ENCODE results near the gene FAM25G. TPM values are rescaled to one million over a fixed set of nuclear protein-coding genes. Genes with fewer than 3 reads are reported as not detected.
"Not testable (repeated sequence)": the region's sequence is repeated elsewhere in the genome, so short reads cannot be mapped to it uniquely, and the experiment has no call there.

Gene FAM25G
- total and polyA plus RNA-seq, 2 donors (not counting 3 experiments of a cell fraction or from before 2014, with no cell fraction given), result not detected

DNA sequence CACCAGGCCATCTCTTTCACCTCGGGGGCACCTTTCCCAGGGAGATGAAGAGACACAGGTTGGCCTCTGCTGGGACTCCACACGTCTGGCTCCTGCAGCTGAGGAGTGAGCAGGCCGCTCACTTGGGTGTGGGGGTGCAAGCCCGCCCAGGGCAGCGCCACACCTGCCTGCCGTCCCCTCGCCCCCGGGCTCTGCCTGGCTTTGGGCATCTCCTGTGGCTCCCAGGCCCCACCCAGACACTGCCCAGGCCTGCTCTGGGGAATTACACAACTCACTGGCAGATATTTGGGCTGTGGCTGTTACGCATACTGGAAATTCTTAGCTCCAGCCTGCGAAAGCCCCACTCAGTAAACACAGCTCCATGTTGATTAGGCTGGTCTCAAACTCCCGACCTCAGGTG lies 7.6 kb downstream of the FAM25G start, which contains the start of gene ANXA8:
Gene ANXA8 (minus strand): TSS at position 193 of the 400 bp plus-strand sequence. CDS start 182 bp downstream, at position 11.
- H4K20me1 ChIP-seq (replicated peaks; ENCODE audit: control insufficient read depth, extremely low read depth, insufficient read depth, low read length); H3K4me1 ChIP-seq (ENCODE audit: control insufficient read depth, extremely low read depth, insufficient read depth, low read length); H2AFZ ChIP-seq (ENCODE audit: low read depth, low read length); FAIRE-seq; BruUV-seq (replicated peaks); H3K9me3 ChIP-seq (replicated peaks; ENCODE audit: control insufficient read depth, insufficient read depth, low read length); H3K4me2 ChIP-seq (ENCODE audit: insufficient read depth, low read length); dilution Hi-C loops (cut with MboI; ENCODE audit: extremely low pct_ligation_motif_present, low sequenced_read_pairs); H3K4me3 ChIP-seq (replicated peaks in 1 of 3; ENCODE audit: insufficient read depth in 1 of 3, low read depth in 1 of 3, low read length in 3 of 3); H3K27me3 ChIP-seq (ENCODE audit: control insufficient read depth in 2 of 2, insufficient read depth in 2 of 2, low read length in 2 of 2); H3K36me3 ChIP-seq (ENCODE audit: control insufficient read depth in 2 of 2, extremely low read depth in 1 of 2, insufficient read depth in 2 of 2, low read length in 2 of 2); H3K9ac ChIP-seq (replicated peaks; ENCODE audit: extremely low read depth, insufficient read depth, low read length); H3K27ac ChIP-seq (ENCODE audit: insufficient read depth, low read depth, low read length); H3K9me1 ChIP-seq (replicated peaks; ENCODE audit: control insufficient read depth, extremely low read depth, insufficient read depth, low read length); POLR2A ChIA-PET; H3K79me2 ChIP-seq (ENCODE audit: control insufficient read depth, insufficient read depth, low read length); intact Hi-C loops (cut with micrococcal nuclease); DNase-seq (ENCODE audit: low read depth, low spot score); CTCF ChIA-PET: not testable (repeated sequence)

DNA sequence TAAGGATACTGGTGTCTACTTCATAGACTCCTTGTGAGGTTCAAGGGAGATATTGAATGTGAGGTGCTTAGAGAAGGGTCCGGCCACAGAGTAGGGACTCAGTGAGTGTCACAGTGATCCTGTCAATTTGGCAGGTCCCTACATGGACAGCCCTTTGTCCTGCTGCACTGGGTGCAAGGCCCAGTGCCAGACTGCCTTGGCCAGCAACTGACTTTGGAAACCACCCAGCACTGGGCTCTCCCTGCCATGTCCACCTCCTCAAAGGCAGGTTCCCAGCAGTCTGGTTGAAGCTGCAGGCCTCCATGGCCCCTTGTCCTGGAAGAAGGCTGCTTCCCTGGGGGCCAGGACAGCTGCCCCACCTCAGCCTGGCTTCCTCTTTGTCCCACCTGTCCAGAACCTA lies 9.1 kb downstream of the FAM25G start:
- H3K9me1 ChIP-seq (replicated peaks; ENCODE audit: control insufficient read depth, extremely low read depth, insufficient read depth, low read length); H3K9me3 ChIP-seq (replicated peaks; ENCODE audit: control insufficient read depth, insufficient read depth, low read length); H3K4me1 ChIP-seq (ENCODE audit: control insufficient read depth, extremely low read depth, insufficient read depth, low read length); CTCF ChIA-PET; FAIRE-seq; H3K4me2 ChIP-seq (ENCODE audit: insufficient read depth, low read length); H3K27ac ChIP-seq (ENCODE audit: insufficient read depth, low read depth, low read length); dilution Hi-C loops (cut with MboI; ENCODE audit: extremely low pct_ligation_motif_present, low sequenced_read_pairs); H3K79me2 ChIP-seq (ENCODE audit: control insufficient read depth, insufficient read depth, low read length); POLR2A ChIA-PET; H2AFZ ChIP-seq (ENCODE audit: low read depth, low read length); H3K27me3 ChIP-seq (ENCODE audit: control insufficient read depth in 2 of 2, insufficient read depth in 2 of 2, low read length in 2 of 2); DNase-seq (ENCODE audit: low read depth, low spot score); H4K20me1 ChIP-seq (replicated peaks; ENCODE audit: control insufficient read depth, extremely low read depth, insufficient read depth, low read length); H3K9ac ChIP-seq (replicated peaks; ENCODE audit: extremely low read depth, insufficient read depth, low read length); H3K4me3 ChIP-seq (replicated peaks in 1 of 3; ENCODE audit: insufficient read depth in 1 of 3, low read depth in 1 of 3, low read length in 3 of 3); BruUV-seq (replicated peaks); H3K36me3 ChIP-seq (ENCODE audit: control insufficient read depth in 2 of 2, extremely low read depth in 1 of 2, insufficient read depth in 2 of 2, low read length in 2 of 2); intact Hi-C loops (cut with micrococcal nuclease): not testable (repeated sequence)

GRCh38 chr10:47481768-47482181 lies 9.7 kb downstream of the FAM25G start:
- intact Hi-C loops (cut with micrococcal nuclease); H4K20me1 ChIP-seq (replicated peaks; ENCODE audit: control insufficient read depth, extremely low read depth, insufficient read depth, low read length); CTCF ChIA-PET; dilution Hi-C loops (cut with MboI; ENCODE audit: extremely low pct_ligation_motif_present, low sequenced_read_pairs); H3K4me3 ChIP-seq (replicated peaks in 1 of 3; ENCODE audit: insufficient read depth in 1 of 3, low read depth in 1 of 3, low read length in 3 of 3); H3K4me2 ChIP-seq (ENCODE audit: insufficient read depth, low read length); BruUV-seq (replicated peaks); H3K79me2 ChIP-seq (ENCODE audit: control insufficient read depth, insufficient read depth, low read length); H3K9ac ChIP-seq (replicated peaks; ENCODE audit: extremely low read depth, insufficient read depth, low read length); H3K4me1 ChIP-seq (ENCODE audit: control insufficient read depth, extremely low read depth, insufficient read depth, low read length); H3K9me3 ChIP-seq (replicated peaks; ENCODE audit: control insufficient read depth, insufficient read depth, low read length); H3K9me1 ChIP-seq (replicated peaks; ENCODE audit: control insufficient read depth, extremely low read depth, insufficient read depth, low read length); H3K36me3 ChIP-seq (ENCODE audit: control insufficient read depth in 2 of 2, extremely low read depth in 1 of 2, insufficient read depth in 2 of 2, low read length in 2 of 2); H3K27me3 ChIP-seq (ENCODE audit: control insufficient read depth in 2 of 2, insufficient read depth in 2 of 2, low read length in 2 of 2); DNase-seq (ENCODE audit: low read depth, low spot score); FAIRE-seq; H3K27ac ChIP-seq (ENCODE audit: insufficient read depth, low read depth, low read length); H2AFZ ChIP-seq (ENCODE audit: low read depth, low read length); POLR2A ChIA-PET: not testable (repeated sequence)

DNA sequence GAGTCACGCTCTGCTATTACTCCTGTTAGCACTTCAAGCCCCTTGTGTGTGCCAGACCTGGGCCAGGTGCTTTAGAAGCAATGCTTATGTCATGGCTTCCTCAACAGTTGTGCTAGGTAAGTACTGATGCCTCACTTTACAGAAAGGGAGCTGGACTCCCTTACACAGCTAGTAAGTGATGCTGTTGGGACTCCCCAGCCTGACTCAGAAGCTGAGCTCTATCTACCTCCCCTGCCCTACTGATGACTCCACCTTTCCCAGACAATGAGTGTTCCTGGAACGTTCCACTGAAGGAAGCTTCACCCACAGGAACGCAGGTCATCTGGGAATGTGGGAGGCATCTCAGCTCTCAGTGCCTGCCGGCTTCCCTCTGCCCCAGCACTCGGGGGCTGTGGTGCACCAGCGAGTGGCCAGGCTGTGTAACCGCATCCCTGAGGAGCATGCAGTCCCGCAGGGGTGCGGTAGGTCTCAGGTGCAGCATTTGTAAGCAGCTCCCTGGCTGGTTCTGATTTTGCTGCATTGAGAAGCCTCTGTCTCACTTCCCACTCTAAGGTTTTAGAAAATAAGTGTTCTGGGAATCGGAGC lies 10.2 kb downstream of the FAM25G start:
- CTCF ChIA-PET; H3K9me3 ChIP-seq (replicated peaks; ENCODE audit: control insufficient read depth, insufficient read depth, low read length); H3K27me3 ChIP-seq (ENCODE audit: control insufficient read depth in 2 of 2, insufficient read depth in 2 of 2, low read length in 2 of 2); H3K36me3 ChIP-seq (ENCODE audit: control insufficient read depth in 2 of 2, extremely low read depth in 1 of 2, insufficient read depth in 2 of 2, low read length in 2 of 2); FAIRE-seq; dilution Hi-C loops (cut with MboI; ENCODE audit: extremely low pct_ligation_motif_present, low sequenced_read_pairs); H3K4me2 ChIP-seq (ENCODE audit: insufficient read depth, low read length); H3K4me3 ChIP-seq (replicated peaks in 1 of 3; ENCODE audit: insufficient read depth in 1 of 3, low read depth in 1 of 3, low read length in 3 of 3); H2AFZ ChIP-seq (ENCODE audit: low read depth, low read length); intact Hi-C loops (cut with micrococcal nuclease); H4K20me1 ChIP-seq (replicated peaks; ENCODE audit: control insufficient read depth, extremely low read depth, insufficient read depth, low read length); H3K79me2 ChIP-seq (ENCODE audit: control insufficient read depth, insufficient read depth, low read length); H3K9me1 ChIP-seq (replicated peaks; ENCODE audit: control insufficient read depth, extremely low read depth, insufficient read depth, low read length); BruUV-seq (replicated peaks); H3K9ac ChIP-seq (replicated peaks; ENCODE audit: extremely low read depth, insufficient read depth, low read length); DNase-seq (ENCODE audit: low read depth, low spot score); H3K4me1 ChIP-seq (ENCODE audit: control insufficient read depth, extremely low read depth, insufficient read depth, low read length); POLR2A ChIA-PET; H3K27ac ChIP-seq (ENCODE audit: insufficient read depth, low read depth, low read length): not testable (repeated sequence)
